H1 (cell line): Measurements from ENCODE around the gene CDK13.

Experiments
- CEBPB ChIP-seq: IDR thresholded peaks from 2 replicates; pipeline ENCODE4 v1.6.1; 2012; ENCODE audit warnings: low read depth, low read length
- CHD2 ChIP-seq: IDR thresholded peaks from 2 replicates; pipeline ENCODE4 v1.6.1; 2012; ENCODE audit warnings: low read length, improper control_type of control experiment
- HDAC2 ChIP-seq, 2 experiments: fragments of 300-600 bp in 1 of 2; sonication (generic) in 1 of 2; IDR thresholded peaks; 2 replicates each; pipeline ENCODE4 v1.6.1; 2011 to 2012; ENCODE audit warnings: low read depth in 2 of 2, low read length in 2 of 2, mild to moderate bottlenecking in 2 of 2, moderate library complexity in 2 of 2, borderline replicate concordance in 1 of 2, inconsistent platforms in 1 of 2
- POLR2A ChIP-seq, 2 experiments: IDR thresholded peaks; 1 replicate in 1 of 2; 2 replicates in 1 of 2; pipeline ENCODE4 v1.6.1; 2011; ENCODE audit warnings: low read depth in 2 of 2, low read length in 2 of 2, mild to moderate bottlenecking in 2 of 2; ENCODE audit errors: control extremely low read depth in 1 of 2
- ZNF274 ChIP-seq: IDR thresholded peaks from 2 replicates; pipeline ENCODE4 v1.7.0; 2012; ENCODE audit warnings: low read length, borderline replicate concordance; ENCODE audit errors: extremely low read depth

DNA sequence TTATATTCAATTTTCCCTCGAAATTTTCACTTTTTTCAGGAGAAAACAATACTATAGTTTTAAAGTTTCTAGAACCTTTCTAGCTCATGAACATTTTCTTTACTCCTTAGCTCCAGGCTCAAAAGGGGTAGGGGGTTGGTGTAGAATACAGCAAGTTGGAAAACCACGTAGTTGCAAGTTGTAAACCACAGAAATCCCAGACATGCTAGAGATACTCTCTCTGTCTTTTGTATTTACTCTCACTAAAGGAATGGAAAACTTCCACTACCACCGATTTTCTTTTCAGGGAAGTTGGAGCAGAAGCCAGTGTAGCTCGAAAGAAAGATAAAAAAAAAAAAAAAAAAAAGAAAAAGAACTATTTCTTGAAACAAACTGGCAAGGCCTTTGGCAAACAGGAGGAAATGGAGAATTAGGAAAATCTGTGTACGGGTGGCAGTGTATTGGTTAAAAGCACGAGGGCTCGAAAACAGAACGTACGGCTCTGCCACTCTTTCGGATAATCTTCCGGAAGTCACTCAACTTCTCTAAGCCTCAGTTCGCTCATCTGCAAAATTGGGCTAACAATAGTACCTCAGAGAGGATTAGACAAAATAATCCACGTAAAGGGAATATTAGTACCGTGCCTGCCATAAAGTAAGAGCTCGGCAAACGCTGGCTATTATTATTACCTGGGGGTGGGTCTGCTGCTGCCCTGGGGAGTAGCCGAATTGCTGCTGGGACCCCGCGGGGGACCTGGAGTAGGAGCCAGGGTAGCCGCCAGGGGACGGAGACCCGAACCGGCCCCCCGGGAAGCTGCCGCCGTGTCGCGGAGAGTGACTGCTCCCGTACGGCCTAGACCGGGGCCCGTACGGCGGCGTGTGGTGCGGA is 183.7 kb downstream of the CDK13 start:
- TF ChIP-seq ZNF274 (no peak), HDAC2 (IDR thresholded peaks at IDR 0.05; ENCODE audit: borderline replicate concordance in 1 of 2, low read depth in 2 of 2, low read length in 2 of 2) (no peak), POLR2A (IDR thresholded peaks at IDR 0.05; ENCODE audit: control extremely low read depth in 1 of 2, low read depth in 2 of 2, low read length in 2 of 2) (no peak), CHD2 (no peak), CEBPB (no peak)
